RCC 7860 (cell line): ENCODE results near the gene NBL1.
"Not testable (repeated sequence)": the region's sequence is repeated elsewhere in the genome, so short reads cannot be mapped to it uniquely, and the experiment has no call there.

Experiments
- DNase-seq: peaks from one replicate; pipeline ENCODE4 v3.0.0-alpha.2; 2015; ENCODE audit warnings: low spot score
- FAIRE-seq: peaks from 2 replicates; lab custom pipeline; 2012; peaks lifted over from hg19 to GRCh38; lab: Jason Lieb, UNC

The NBL1 gene

GRCh38 chr1:19621274-19621950 lies 22.7 kb upstream of the NBL1 start:
- no peak for FAIRE-seq
- no peak for DNase-seq

- DNase-seq (peak; percentile 43), FAIRE-seq (peak; percentile 35)
Observed at GRCh38 chr1:19622204-19622603, 21.9 kb upstream of the NBL1 start.

GRCh38 chr1:19623523-19623922 lies 20.6 kb upstream of the NBL1 start:
- FAIRE-seq (no peak), DNase-seq (peak; percentile 13)

- DNase-seq (no peak), FAIRE-seq (no peak)
Observed at GRCh38 chr1:19625291-19625937, 18.7 kb upstream of the NBL1 start.

- FAIRE-seq (no peak), DNase-seq (no peak)
Observed at GRCh38 chr1:19628879-19629278, 15.2 kb upstream of the NBL1 start.

GRCh38 chr1:19629357-19629756 lies 14.8 kb upstream of the NBL1 start:
- DNase-seq: no peak
- FAIRE-seq: no peak

- DNase-seq, FAIRE-seq: not testable (repeated sequence)
Observed at GRCh38 chr1:19630192-19630591, 13.9 kb upstream of the NBL1 start.

GRCh38 chr1:19630720-19631395 lies 13.3 kb upstream of the NBL1 start:
- DNase-seq (no peak), FAIRE-seq (no peak)

GRCh38 chr1:19632211-19632610 lies 11.9 kb upstream of the NBL1 start:
- FAIRE-seq: no peak
- no peak for DNase-seq

GRCh38 chr1:19633106-19633505 lies 11.0 kb upstream of the NBL1 start:
- no peak for DNase-seq
- FAIRE-seq: no peak

GRCh38 chr1:19635064-19635463 lies 9.0 kb upstream of the NBL1 start:
- not testable (repeated sequence) for FAIRE-seq, DNase-seq

GRCh38 chr1:19635646-19636045 lies 8.5 kb upstream of the NBL1 start:
- DNase-seq (peak; percentile 23), FAIRE-seq (no peak)

- DNase-seq (no peak), FAIRE-seq (no peak)
Observed at GRCh38 chr1:19636065-19636464, 8.0 kb upstream of the NBL1 start.

- FAIRE-seq, DNase-seq: not testable (repeated sequence)
Observed at GRCh38 chr1:19636749-19637148, 7.4 kb upstream of the NBL1 start.

- no peak for DNase-seq
- no peak for FAIRE-seq
Observed at GRCh38 chr1:19637606-19638005, 6.5 kb upstream of the NBL1 start.

- not testable (repeated sequence) for FAIRE-seq
Observed at GRCh38 chr1:19639228-19639627, 4.9 kb upstream of the NBL1 start.

GRCh38 chr1:19639999-19640362 lies 4.1 kb upstream of the NBL1 start:
- FAIRE-seq (no peak), DNase-seq (no peak)

More at GRCh38 chr1:19639228-19639627, 4.9 kb upstream of the NBL1 start:
- DNase-seq: not testable (repeated sequence)

- peak; percentile 60 for DNase-seq
- FAIRE-seq: peak; percentile 55
Observed at GRCh38 chr1:19640363-19641316, 3.5 kb upstream of the NBL1 start.

GRCh38 chr1:19643121-19643520 lies 990 bp upstream of the NBL1 start:
- peak; percentile 72 for DNase-seq
- FAIRE-seq: peak; percentile 8

- DNase-seq (no peak), FAIRE-seq (no peak)
Observed at GRCh38 chr1:19644395-19644680, 227 bp downstream of the NBL1 start.
